ENCODE data around the gene LENG9. TPM values are rescaled to one million over a fixed set of nuclear protein-coding genes. Genes with fewer than 3 reads are reported as not detected.
"Not testable (repeated sequence)": the region's sequence is repeated elsewhere in the genome, so short reads cannot be mapped to it uniquely, and the experiment has no call there.

LENG9 gene
- 6.5 and 15.0 TPM in 2 replicates for total RNA-seq

DNA sequence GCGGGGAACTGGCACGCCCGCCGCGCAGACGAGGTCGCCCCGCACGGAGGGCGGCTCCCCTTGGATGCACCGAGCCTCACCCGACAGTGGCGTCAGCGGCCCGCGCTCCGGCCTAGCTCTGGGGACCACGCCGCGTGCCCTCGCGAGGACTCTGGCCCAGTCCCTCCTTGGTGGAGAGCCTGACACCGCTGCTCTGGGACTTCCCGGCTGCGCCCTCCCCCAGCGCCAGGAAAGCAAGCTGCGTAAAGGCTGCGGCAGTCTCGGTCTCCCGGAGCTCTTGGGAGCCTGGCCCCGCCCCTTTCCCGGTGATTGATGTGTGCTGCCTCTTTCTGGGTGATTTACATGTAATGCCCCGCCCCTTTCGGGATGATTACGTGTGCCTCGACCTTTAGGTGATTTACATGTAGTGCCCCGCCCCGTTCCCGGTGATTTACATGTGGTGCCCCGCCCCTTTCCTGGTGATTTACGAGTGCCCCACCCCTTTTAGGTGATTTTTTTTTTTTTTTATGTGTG is at the start of gene LENG9:
LENG9 (minus strand) TSS at position 248 of the 513 bp plus-strand sequence. CDS start 252 bp downstream, outside the sequence.
- H3K4me3 ChIP-seq (ENCODE audit: low read depth, low read length): peak within 1 kb of the TSS; percentile 82
- TF ChIP-seq, protein P1, sequence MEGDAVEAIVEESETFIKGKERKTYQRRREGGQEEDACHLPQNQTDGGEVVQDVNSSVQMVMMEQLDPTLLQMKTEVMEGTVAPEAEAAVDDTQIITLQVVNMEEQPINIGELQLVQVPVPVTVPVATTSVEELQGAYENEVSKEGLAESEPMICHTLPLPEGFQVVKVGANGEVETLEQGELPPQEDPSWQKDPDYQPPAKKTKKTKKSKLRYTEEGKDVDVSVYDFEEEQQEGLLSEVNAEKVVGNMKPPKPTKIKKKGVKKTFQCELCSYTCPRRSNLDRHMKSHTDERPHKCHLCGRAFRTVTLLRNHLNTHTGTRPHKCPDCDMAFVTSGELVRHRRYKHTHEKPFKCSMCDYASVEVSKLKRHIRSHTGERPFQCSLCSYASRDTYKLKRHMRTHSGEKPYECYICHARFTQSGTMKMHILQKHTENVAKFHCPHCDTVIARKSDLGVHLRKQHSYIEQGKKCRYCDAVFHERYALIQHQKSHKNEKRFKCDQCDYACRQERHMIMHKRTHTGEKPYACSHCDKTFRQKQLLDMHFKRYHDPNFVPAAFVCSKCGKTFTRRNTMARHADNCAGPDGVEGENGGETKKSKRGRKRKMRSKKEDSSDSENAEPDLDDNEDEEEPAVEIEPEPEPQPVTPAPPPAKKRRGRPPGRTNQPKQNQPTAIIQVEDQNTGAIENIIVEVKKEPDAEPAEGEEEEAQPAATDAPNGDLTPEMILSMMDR (IDR thresholded peaks at IDR 0.05; ENCODE audit: insufficient read depth, low read length, severe bottlenecking): no peak
- no peaks in the 10 kb centered on the region for H3K27me3 ChIP-seq (ENCODE audit: control insufficient read depth, insufficient read depth, low read length)
- peaks cover 9% of the 10 kb centered on the region for H3K36me3 ChIP-seq (ENCODE audit: control insufficient read depth, insufficient read depth, low read length)
- FAIRE-seq (no peak), DNase-seq (ENCODE audit: low read depth) (peak; percentile 97)

DNA sequence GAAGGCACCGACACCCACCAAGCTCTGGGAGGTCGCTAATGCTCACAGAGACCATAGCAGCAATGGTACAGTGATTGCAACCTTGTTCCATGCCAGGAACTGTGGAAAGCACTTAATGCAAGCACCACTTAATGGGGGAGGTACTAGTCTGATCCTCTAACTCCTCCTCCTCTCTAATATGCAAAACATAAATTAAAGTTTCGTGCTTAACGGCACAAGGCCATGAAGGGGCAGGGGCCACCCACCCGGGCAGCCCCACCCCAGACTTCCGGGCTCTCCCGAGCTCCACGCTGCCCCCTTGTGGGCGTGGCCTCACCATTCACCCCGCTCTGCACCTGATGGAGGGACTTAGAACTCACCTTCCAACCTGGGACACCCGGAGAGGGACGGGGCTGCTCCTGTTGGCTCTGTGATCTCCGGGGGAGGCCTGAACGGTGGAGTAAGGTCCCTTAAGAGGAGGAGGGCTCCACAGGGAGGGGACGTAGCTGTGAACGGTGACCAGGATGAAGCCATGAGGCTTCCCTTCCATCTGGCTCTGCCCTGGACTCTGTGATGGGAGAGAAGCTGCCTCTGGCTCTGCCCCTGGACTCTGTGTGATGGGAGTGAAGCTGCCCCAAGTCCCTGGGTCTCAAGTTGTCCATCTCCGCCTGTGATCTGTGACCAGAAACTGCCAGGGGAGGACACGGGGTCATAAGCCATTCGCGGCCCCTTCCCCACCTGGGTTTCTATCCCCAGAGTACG is 45.8 kb upstream of the LENG9 start:
- FAIRE-seq: peak; percentile 36
- not testable (repeated sequence) for DNase-seq (ENCODE audit: low read depth); H3K36me3 ChIP-seq (ENCODE audit: control insufficient read depth, insufficient read depth, low read length); H3K4me3 ChIP-seq (ENCODE audit: low read depth, low read length); H3K27me3 ChIP-seq (ENCODE audit: control insufficient read depth, insufficient read depth, low read length)

DNA sequence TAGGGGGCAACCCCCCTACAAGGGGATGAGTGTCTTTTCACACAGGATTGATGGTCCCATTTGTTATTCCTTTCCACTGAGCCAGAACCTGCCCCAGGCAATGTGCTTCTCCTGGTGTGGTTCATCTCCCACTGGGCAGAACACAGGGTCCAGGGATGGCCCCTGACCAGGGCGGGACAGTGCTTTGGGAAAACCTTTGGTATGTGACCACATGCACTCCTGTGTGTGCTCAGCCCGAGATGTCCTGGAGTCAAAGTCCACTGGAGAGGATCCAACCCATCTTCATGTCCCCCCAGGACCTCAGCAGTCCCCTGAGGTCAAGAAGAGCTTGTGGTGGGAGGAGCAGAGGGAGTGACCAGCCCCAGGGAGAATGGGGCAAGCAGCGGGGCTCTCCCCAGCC is 44.9 kb upstream of the LENG9 start:
- H3K27me3 ChIP-seq (ENCODE audit: control insufficient read depth, insufficient read depth, low read length); DNase-seq (ENCODE audit: low read depth); H3K4me3 ChIP-seq (ENCODE audit: low read depth, low read length); H3K36me3 ChIP-seq (ENCODE audit: control insufficient read depth, insufficient read depth, low read length): not testable (repeated sequence)
- peak; percentile 47 for FAIRE-seq

DNA sequence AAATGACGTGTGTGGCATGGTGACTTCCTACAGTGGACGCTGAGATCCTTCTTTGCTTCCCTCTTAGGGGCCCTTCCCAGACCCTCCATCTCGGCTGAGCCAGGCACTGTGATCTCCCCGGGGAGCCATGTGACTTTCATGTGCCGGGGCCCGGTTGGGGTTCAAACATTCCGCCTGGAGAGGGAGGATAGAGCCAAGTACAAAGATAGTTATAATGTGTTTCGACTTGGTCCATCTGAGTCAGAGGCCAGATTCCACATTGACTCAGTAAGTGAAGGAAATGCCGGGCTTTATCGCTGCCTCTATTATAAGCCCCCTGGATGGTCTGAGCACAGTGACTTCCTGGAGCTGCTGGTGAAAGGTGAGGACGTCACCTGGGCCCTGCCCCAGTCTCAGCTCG is 44.2 kb upstream of the LENG9 start:
- TF ChIP-seq, protein P1 (IDR thresholded peaks at IDR 0.05; ENCODE audit: insufficient read depth, low read length, severe bottlenecking): no peak
- DNase-seq (ENCODE audit: low read depth) (no peak), FAIRE-seq (no peak)
- no peak overlapping the region for H3K4me3 ChIP-seq (ENCODE audit: low read depth, low read length)
- H3K27me3 ChIP-seq (ENCODE audit: control insufficient read depth, insufficient read depth, low read length): no peaks in the 10 kb centered on the region
- no peaks in the 10 kb centered on the region for H3K36me3 ChIP-seq (ENCODE audit: control insufficient read depth, insufficient read depth, low read length)

DNA sequence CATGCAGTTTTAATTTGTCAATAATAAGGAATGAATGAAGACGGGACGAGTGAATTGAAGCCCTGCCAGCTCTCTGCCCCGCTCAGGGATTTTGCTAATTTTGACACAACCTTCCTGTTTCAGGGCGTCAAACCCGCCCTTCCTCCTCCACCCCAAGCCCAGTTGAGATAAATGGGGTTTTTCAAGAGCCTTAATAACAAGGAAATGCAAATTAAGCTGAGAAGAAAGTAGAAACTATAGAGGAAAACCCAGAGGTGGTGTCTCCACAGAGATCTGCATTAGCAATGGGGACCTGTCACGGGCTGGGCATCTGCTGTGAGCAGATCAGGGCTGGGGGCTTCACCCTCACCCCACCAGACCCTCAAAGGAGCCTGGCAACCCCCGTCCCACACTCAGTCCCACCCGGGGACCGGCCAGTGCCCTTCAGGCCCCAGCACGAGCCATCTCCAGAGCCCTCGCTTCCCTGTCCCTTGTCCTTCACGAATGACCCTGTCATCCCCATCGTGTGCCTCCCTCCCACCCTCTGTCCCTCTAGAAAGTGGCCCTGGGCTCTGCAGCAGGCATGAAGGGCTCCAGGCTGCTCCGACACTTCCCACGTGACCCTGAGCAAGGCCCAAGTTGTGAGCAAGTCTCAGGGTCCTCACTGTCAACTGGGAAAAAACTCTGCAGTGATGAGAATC is 43.6 kb upstream of the LENG9 start:
- not testable (repeated sequence) for H3K27me3 ChIP-seq (ENCODE audit: control insufficient read depth, insufficient read depth, low read length); FAIRE-seq; DNase-seq (ENCODE audit: low read depth); H3K36me3 ChIP-seq (ENCODE audit: control insufficient read depth, insufficient read depth, low read length); H3K4me3 ChIP-seq (ENCODE audit: low read depth, low read length)

DNA sequence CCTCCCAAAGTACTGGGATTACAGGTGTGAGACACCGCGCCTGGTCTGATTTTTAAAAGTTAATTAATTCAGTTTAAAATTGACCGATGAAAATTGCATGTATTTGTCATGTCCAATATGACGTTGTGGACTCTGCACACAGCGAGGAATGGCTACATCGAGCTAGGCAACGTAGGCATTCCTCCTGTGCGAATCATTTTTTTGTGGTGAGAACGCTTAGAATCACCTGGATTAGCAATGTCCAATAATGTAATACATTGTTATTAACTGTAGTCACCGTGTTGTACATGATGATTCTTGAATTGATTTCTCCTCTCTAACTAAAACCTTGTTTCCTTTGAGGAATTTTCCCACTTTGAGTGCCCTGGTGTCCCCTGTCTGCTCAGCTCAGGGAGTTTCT is 42.5 kb upstream of the LENG9 start:
- Histone ChIP-seq H3K4me3 (ENCODE audit: low read depth, low read length) (no peak overlapping the region), H3K36me3 (ENCODE audit: control insufficient read depth, insufficient read depth, low read length) (no peaks in the 10 kb centered on the region), H3K27me3 (ENCODE audit: control insufficient read depth, insufficient read depth, low read length) (no peaks in the 10 kb centered on the region)
- DNase-seq (ENCODE audit: low read depth) (peak; percentile 2), FAIRE-seq (no peak)
- TF ChIP-seq, protein P1 (IDR thresholded peaks at IDR 0.05; ENCODE audit: insufficient read depth, low read length, severe bottlenecking): no peak

DNA sequence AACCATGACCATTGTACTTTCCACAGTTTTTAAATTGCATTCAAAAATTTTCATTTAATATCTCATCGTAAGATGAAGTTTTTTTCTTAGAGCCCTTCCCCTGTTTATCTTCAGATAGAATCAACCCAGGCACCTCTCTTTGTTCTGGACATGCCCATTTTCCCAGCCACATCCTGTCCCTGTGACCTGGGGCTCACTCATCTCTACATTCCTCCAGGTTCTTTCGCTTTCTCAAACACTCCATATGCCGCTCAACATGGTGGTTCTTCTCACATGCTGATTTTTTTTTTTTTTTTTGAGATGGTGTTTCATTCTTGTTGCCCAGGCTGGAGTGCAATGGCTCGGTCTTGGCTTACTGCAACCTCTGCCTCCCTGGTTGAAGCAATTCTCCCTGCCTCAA is 42.0 kb upstream of the LENG9 start:
- DNase-seq (ENCODE audit: low read depth); H3K27me3 ChIP-seq (ENCODE audit: control insufficient read depth, insufficient read depth, low read length); FAIRE-seq; H3K36me3 ChIP-seq (ENCODE audit: control insufficient read depth, insufficient read depth, low read length); H3K4me3 ChIP-seq (ENCODE audit: low read depth, low read length): not testable (repeated sequence)

Measured in bronchial epithelial cell (primary cell).